Endothelial cell of umbilical vein (primary cell): ENCODE results near the gene IQSEC3. TPM values are rescaled to one million over a fixed set of nuclear protein-coding genes. Genes with fewer than 3 reads are reported as not detected.

ENCODE experiments used
- BruUV-seq: library from RNA; stranded (reverse); fragments of 400-500 nt; replicated peaks from 2 replicates; lab custom pipeline; 2021; lab: Mats Ljungman, UMichigan
- CTCF ChIA-PET: fragments of 300-600, 350-600 bp; sonication (Branson Sonifier 250); formaldehyde crosslinking; loops from one replicate; lab custom pipeline; 2021; ENCODE audit warnings: antibody characterized with exemption, inconsistent platforms; lab: Charles Lee
- POLR2A ChIA-PET: fragments of 300-600, 350-600 bp; sonication (Branson Sonifier 250); formaldehyde crosslinking; loops from one replicate; lab custom pipeline; 2021; ENCODE audit warnings: antibody characterized with exemption, inconsistent platforms; lab: Charles Lee
- DNase-seq: peaks from one replicate; pipeline ENCODE4 v3.0.0-alpha.2; 2011; ENCODE audit warnings: low read depth, low spot score
- FAIRE-seq: peaks from 2 replicates; lab custom pipeline; 2011; peaks lifted over from hg19 to GRCh38; lab: Jason Lieb, UNC
- H2AFZ ChIP-seq: 2 replicates; pipeline ENCODE4 v1.6.0; 2012; ENCODE audit warnings: low read depth, low read length, control low read depth, inconsistent platforms
- H3K27ac ChIP-seq: 2 replicates; pipeline ENCODE4 v1.5.1; 2011; ENCODE audit warnings: low read depth, mild to moderate bottlenecking, control low read depth, low read length, moderate library complexity; ENCODE audit not compliant: insufficient read depth
- H3K27me3 ChIP-seq, 2 experiments: 2 replicates each; pipeline versions ENCODE4 v1.6.0 to v1.6.1; 2011; ENCODE audit warnings: low read length in 2 of 2, mixed read lengths in 1 of 2; ENCODE audit not compliant: control insufficient read depth in 2 of 2, insufficient read depth in 2 of 2
- H3K36me3 ChIP-seq, 2 experiments: 2 replicates in 1 of 2; 3 replicates in 1 of 2; pipeline ENCODE4 v1.5.1; 2011; ENCODE audit warnings: low read length in 2 of 2, mild to moderate bottlenecking in 1 of 2, moderate library complexity in 1 of 2; ENCODE audit not compliant: control insufficient read depth in 2 of 2, insufficient read depth in 2 of 2; ENCODE audit errors: extremely low read depth in 1 of 2
- H3K4me1 ChIP-seq: 3 replicates; pipeline ENCODE4 v1.5.1; 2011; ENCODE audit warnings: mild to moderate bottlenecking, low read length; ENCODE audit not compliant: control insufficient read depth, insufficient read depth; ENCODE audit errors: extremely low read depth
- H3K4me2 ChIP-seq: 2 replicates; pipeline ENCODE4 v1.6.1; 2011; ENCODE audit warnings: low read length, control low read depth, mixed read lengths; ENCODE audit not compliant: insufficient read depth
- H3K4me3 ChIP-seq, 3 experiments: fragments of 200-600 bp in 1 of 3; sonication (generic), shearing (Covaris generic) in 1 of 3; replicated peaks in 1 of 3; 2 replicates each; pipeline ENCODE4 v1.5.1; 2011 to 2016; ENCODE audit warnings: control low read depth in 3 of 3, low read length in 3 of 3, mild to moderate bottlenecking in 2 of 3, inconsistent platforms in 1 of 3, low read depth in 1 of 3, moderate library complexity in 1 of 3; ENCODE audit not compliant: insufficient read depth in 1 of 3
- H3K79me2 ChIP-seq: 2 replicates; pipeline ENCODE4 v1.6.0; 2012; ENCODE audit warnings: low read length, inconsistent platforms; ENCODE audit not compliant: control insufficient read depth, insufficient read depth
- H3K9ac ChIP-seq: replicated peaks from 2 replicates; pipeline ENCODE3; 2011; ENCODE audit warnings: low read length, control low read depth; ENCODE audit not compliant: insufficient read depth; ENCODE audit errors: extremely low read depth
- H3K9me1 ChIP-seq: replicated peaks from 3 replicates; pipeline ENCODE4 v1.6.0; 2011; ENCODE audit warnings: mild to moderate bottlenecking, low read length; ENCODE audit not compliant: control insufficient read depth, insufficient read depth; ENCODE audit errors: extremely low read depth
- H3K9me3 ChIP-seq: replicated peaks from 2 replicates; pipeline ENCODE4 v1.5.1; 2012; ENCODE audit warnings: low read length, inconsistent platforms; ENCODE audit not compliant: control insufficient read depth, insufficient read depth
- H4K20me1 ChIP-seq: replicated peaks from 2 replicates; pipeline ENCODE3; 2011; ENCODE audit warnings: mild to moderate bottlenecking, low read length; ENCODE audit not compliant: control insufficient read depth, insufficient read depth; ENCODE audit errors: extremely low read depth
- CTCF ChIP-seq, 2 donors: IDR thresholded peaks; 1 replicate in 1 of 2; 2 replicates in 1 of 2; pipeline ENCODE4 v1.5.1; 2011; ENCODE audit warnings: low read length in 2 of 2, mild to moderate bottlenecking in 2 of 2, moderate library complexity in 2 of 2, control low read depth in 1 of 2, inconsistent platforms in 1 of 2, low read depth in 1 of 2; ENCODE audit not compliant: insufficient read depth in 1 of 2; ENCODE audit errors: extremely low read depth in 1 of 2
- EZH2 ChIP-seq: IDR thresholded peaks from 2 replicates; pipeline ENCODE4 v1.6.1; 2012; ENCODE audit warnings: borderline replicate concordance, low read depth, mild to moderate bottlenecking, moderate library complexity, low read length, inconsistent platforms; ENCODE audit not compliant: severe bottlenecking
- FOS ChIP-seq: IDR thresholded peaks from 2 replicates; pipeline ENCODE4 v1.6.1; 2011; ENCODE audit warnings: mild to moderate bottlenecking, low read length, moderate library complexity, borderline replicate concordance; ENCODE audit not compliant: insufficient read depth
- GATA2 ChIP-seq: IDR thresholded peaks from 2 replicates; pipeline ENCODE4 v1.7.0; 2011; ENCODE audit warnings: low read depth, mild to moderate bottlenecking, moderate library complexity, mixed read lengths, low read length; ENCODE audit not compliant: insufficient read length, insufficient read depth
- JUN ChIP-seq: IDR thresholded peaks from 2 replicates; pipeline ENCODE4 v1.6.1; 2011; ENCODE audit warnings: borderline replicate concordance, low read depth; ENCODE audit not compliant: insufficient read length, insufficient read depth
- MAX ChIP-seq: IDR thresholded peaks from 2 replicates; pipeline ENCODE4 v1.6.1; 2011; ENCODE audit not compliant: insufficient read depth, insufficient read length
- POLR2A ChIP-seq: IDR thresholded peaks from 2 replicates; pipeline ENCODE4 v1.6.1; 2012; ENCODE audit warnings: low read depth, mild to moderate bottlenecking, control low read depth, low read length
- POLR2AphosphoS5 ChIP-seq: IDR thresholded peaks from 2 replicates; pipeline ENCODE4 v1.6.1; 2012; ENCODE audit warnings: low read depth, mild to moderate bottlenecking, control low read depth, low read length, moderate library complexity; ENCODE audit not compliant: insufficient read depth
- dilution Hi-C: fragments of 300-500 bp; cut with MboI; formaldehyde crosslinking; loops from one replicate; pipeline ENCODE4 v1.15.0; 2019; ENCODE audit warnings: low sequenced_read_pairs; ENCODE audit not compliant: extremely low pct_ligation_motif_present
- intact Hi-C: fragments of 100-400 bp; cut with micrococcal nuclease; formaldehyde crosslinking; loops from one replicate; pipeline ENCODE4 v1.10.0; 2022
- polyA plus RNA-seq, 4 experiments: library from polyadenylated mRNA; depleted of rRNA in 3 of 4; stranded (reverse) in 3 of 4; unstranded in 1 of 4; fragments of >200 nt; gene quantifications; 2 replicates each; pipeline versions ENCODE4 v1.2.1 to v1.2.3, GENCODE V29; 2011 to 2012; ENCODE audit warnings: missing spikeins in 1 of 4
- total RNA-seq: library from RNA; stranded (reverse); gene quantifications from 2 replicates; pipeline ENCODE4 v1.2.3, GENCODE V29; 2021

IQSEC3 gene
- total and polyA plus RNA-seq, 2 donors (not counting 3 experiments of a cell fraction or from before 2014, with no cell fraction given): not detected

DNA sequence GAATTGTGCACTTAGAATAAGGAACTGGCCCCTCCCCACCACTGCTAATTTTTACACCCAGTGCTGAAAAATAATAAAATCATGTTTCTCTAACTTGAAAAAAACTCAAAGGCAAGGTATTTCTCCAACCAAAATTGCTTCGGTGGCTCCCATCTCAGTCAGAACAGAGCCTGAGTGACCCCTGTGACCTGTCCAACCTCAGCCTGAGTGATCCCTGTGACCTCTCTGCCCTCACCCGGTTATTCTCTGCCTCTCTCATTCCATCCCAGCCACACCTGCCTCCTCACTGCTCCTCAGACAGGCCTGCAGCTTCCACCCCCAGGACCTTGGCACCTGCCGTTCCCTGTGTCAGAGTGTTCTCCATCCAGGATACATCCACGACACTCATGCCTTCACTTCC lies 142.2 kb downstream of the IQSEC3 start:
- BruUV-seq: no TSS peak
- H3K79me2 ChIP-seq: no peaks in the 10 kb centered on the region
- ChIA-PET CTCF (no interaction called here), POLR2A (no interaction called here)
- H3K4me1 ChIP-seq: no peaks in the 10 kb centered on the region
- no peak overlapping the region for H3K9ac ChIP-seq
- intact Hi-C loops: no loop called here
- dilution Hi-C loops: no loop called here
- H2AFZ ChIP-seq: no peak overlapping the region
- H3K27ac ChIP-seq: no peak overlapping the region
- H4K20me1 ChIP-seq: no peaks in the 10 kb centered on the region
- no peak for FAIRE-seq
- no peak for TF ChIP-seq POLR2AphosphoS5
- no peak for TF ChIP-seq MAX
- no peak for TF ChIP-seq POLR2A
- no peak for TF ChIP-seq GATA2
- TF ChIP-seq JUN: no peak
- TF ChIP-seq EZH2: no peak
- TF ChIP-seq CTCF (IDR thresholded peaks at IDR 0.05; ENCODE audit: extremely low read depth in 1 of 2, insufficient read depth in 1 of 2, low read depth in 1 of 2, low read length in 2 of 2): no peak
- TF ChIP-seq FOS: no peak
- H3K9me3 ChIP-seq: no peaks in the 10 kb centered on the region
- DNase-seq: no peak
- H3K36me3 ChIP-seq: no peaks in the 10 kb centered on the region
- peaks cover 3 to 4% of the 10 kb centered on the region in 2 experiments for H3K27me3 ChIP-seq
- no peaks in the 10 kb centered on the region for H3K9me1 ChIP-seq
- no peak overlapping the region for H3K4me2 ChIP-seq
- H3K4me3 ChIP-seq: no peak overlapping the region
